Endothelial cell of umbilical vein (primary cell): ENCODE data around the gene CSMD2. TPM values are rescaled to one million over a fixed set of nuclear protein-coding genes. Genes with fewer than 3 reads are reported as not detected.

Experiments
- BruUV-seq: library from RNA; stranded (reverse); fragments of 400-500 nt; replicated peaks from 2 replicates; lab custom pipeline; 2021; lab: Mats Ljungman, UMichigan
- CTCF ChIA-PET: fragments of 300-600, 350-600 bp; sonication (Branson Sonifier 250); formaldehyde crosslinking; loops from one replicate; lab custom pipeline; 2021; ENCODE audit warnings: antibody characterized with exemption, inconsistent platforms; lab: Charles Lee
- POLR2A ChIA-PET: fragments of 300-600, 350-600 bp; sonication (Branson Sonifier 250); formaldehyde crosslinking; loops from one replicate; lab custom pipeline; 2021; ENCODE audit warnings: antibody characterized with exemption, inconsistent platforms; lab: Charles Lee
- DNase-seq: peaks from one replicate; pipeline ENCODE4 v3.0.0-alpha.2; 2011; ENCODE audit warnings: low read depth, low spot score
- FAIRE-seq: peaks from 2 replicates; lab custom pipeline; 2011; peaks lifted over from hg19 to GRCh38; lab: Jason Lieb, UNC
- H2AFZ ChIP-seq: 2 replicates; pipeline ENCODE4 v1.6.0; 2012; ENCODE audit warnings: low read depth, low read length, control low read depth, inconsistent platforms
- H3K27ac ChIP-seq: 2 replicates; pipeline ENCODE4 v1.5.1; 2011; ENCODE audit warnings: low read depth, mild to moderate bottlenecking, control low read depth, low read length, moderate library complexity; ENCODE audit not compliant: insufficient read depth
- H3K27me3 ChIP-seq, 2 experiments: 2 replicates each; pipeline versions ENCODE4 v1.6.0 to v1.6.1; 2011; ENCODE audit warnings: low read length in 2 of 2, mixed read lengths in 1 of 2; ENCODE audit not compliant: control insufficient read depth in 2 of 2, insufficient read depth in 2 of 2
- H3K36me3 ChIP-seq, 2 experiments: 2 replicates in 1 of 2; 3 replicates in 1 of 2; pipeline ENCODE4 v1.5.1; 2011; ENCODE audit warnings: low read length in 2 of 2, mild to moderate bottlenecking in 1 of 2, moderate library complexity in 1 of 2; ENCODE audit not compliant: control insufficient read depth in 2 of 2, insufficient read depth in 2 of 2; ENCODE audit errors: extremely low read depth in 1 of 2
- H3K4me1 ChIP-seq: 3 replicates; pipeline ENCODE4 v1.5.1; 2011; ENCODE audit warnings: mild to moderate bottlenecking, low read length; ENCODE audit not compliant: control insufficient read depth, insufficient read depth; ENCODE audit errors: extremely low read depth
- H3K4me2 ChIP-seq: 2 replicates; pipeline ENCODE4 v1.6.1; 2011; ENCODE audit warnings: low read length, control low read depth, mixed read lengths; ENCODE audit not compliant: insufficient read depth
- H3K4me3 ChIP-seq, 3 experiments: fragments of 200-600 bp in 1 of 3; sonication (generic), shearing (Covaris generic) in 1 of 3; replicated peaks in 1 of 3; 2 replicates each; pipeline ENCODE4 v1.5.1; 2011 to 2016; ENCODE audit warnings: control low read depth in 3 of 3, low read length in 3 of 3, mild to moderate bottlenecking in 2 of 3, inconsistent platforms in 1 of 3, low read depth in 1 of 3, moderate library complexity in 1 of 3; ENCODE audit not compliant: insufficient read depth in 1 of 3
- H3K79me2 ChIP-seq: 2 replicates; pipeline ENCODE4 v1.6.0; 2012; ENCODE audit warnings: low read length, inconsistent platforms; ENCODE audit not compliant: control insufficient read depth, insufficient read depth
- H3K9ac ChIP-seq: replicated peaks from 2 replicates; pipeline ENCODE3; 2011; ENCODE audit warnings: low read length, control low read depth; ENCODE audit not compliant: insufficient read depth; ENCODE audit errors: extremely low read depth
- H3K9me1 ChIP-seq: replicated peaks from 3 replicates; pipeline ENCODE4 v1.6.0; 2011; ENCODE audit warnings: mild to moderate bottlenecking, low read length; ENCODE audit not compliant: control insufficient read depth, insufficient read depth; ENCODE audit errors: extremely low read depth
- H3K9me3 ChIP-seq: replicated peaks from 2 replicates; pipeline ENCODE4 v1.5.1; 2012; ENCODE audit warnings: low read length, inconsistent platforms; ENCODE audit not compliant: control insufficient read depth, insufficient read depth
- H4K20me1 ChIP-seq: replicated peaks from 2 replicates; pipeline ENCODE3; 2011; ENCODE audit warnings: mild to moderate bottlenecking, low read length; ENCODE audit not compliant: control insufficient read depth, insufficient read depth; ENCODE audit errors: extremely low read depth
- CTCF ChIP-seq, 2 donors: IDR thresholded peaks; 1 replicate in 1 of 2; 2 replicates in 1 of 2; pipeline ENCODE4 v1.5.1; 2011; ENCODE audit warnings: low read length in 2 of 2, mild to moderate bottlenecking in 2 of 2, moderate library complexity in 2 of 2, control low read depth in 1 of 2, inconsistent platforms in 1 of 2, low read depth in 1 of 2; ENCODE audit not compliant: insufficient read depth in 1 of 2; ENCODE audit errors: extremely low read depth in 1 of 2
- EZH2 ChIP-seq: IDR thresholded peaks from 2 replicates; pipeline ENCODE4 v1.6.1; 2012; ENCODE audit warnings: borderline replicate concordance, low read depth, mild to moderate bottlenecking, moderate library complexity, low read length, inconsistent platforms; ENCODE audit not compliant: severe bottlenecking
- FOS ChIP-seq: IDR thresholded peaks from 2 replicates; pipeline ENCODE4 v1.6.1; 2011; ENCODE audit warnings: mild to moderate bottlenecking, low read length, moderate library complexity, borderline replicate concordance; ENCODE audit not compliant: insufficient read depth
- GATA2 ChIP-seq: IDR thresholded peaks from 2 replicates; pipeline ENCODE4 v1.7.0; 2011; ENCODE audit warnings: low read depth, mild to moderate bottlenecking, moderate library complexity, mixed read lengths, low read length; ENCODE audit not compliant: insufficient read length, insufficient read depth
- JUN ChIP-seq: IDR thresholded peaks from 2 replicates; pipeline ENCODE4 v1.6.1; 2011; ENCODE audit warnings: borderline replicate concordance, low read depth; ENCODE audit not compliant: insufficient read length, insufficient read depth
- MAX ChIP-seq: IDR thresholded peaks from 2 replicates; pipeline ENCODE4 v1.6.1; 2011; ENCODE audit not compliant: insufficient read depth, insufficient read length
- MYC ChIP-seq: IDR thresholded peaks from one replicate; pipeline ENCODE4 v1.6.1; 2011; ENCODE audit warnings: mild to moderate bottlenecking, low read depth, low read length
- POLR2A ChIP-seq: IDR thresholded peaks from 2 replicates; pipeline ENCODE4 v1.6.1; 2012; ENCODE audit warnings: low read depth, mild to moderate bottlenecking, control low read depth, low read length
- POLR2AphosphoS5 ChIP-seq: IDR thresholded peaks from 2 replicates; pipeline ENCODE4 v1.6.1; 2012; ENCODE audit warnings: low read depth, mild to moderate bottlenecking, control low read depth, low read length, moderate library complexity; ENCODE audit not compliant: insufficient read depth
- dilution Hi-C: fragments of 300-500 bp; cut with MboI; formaldehyde crosslinking; loops from one replicate; pipeline ENCODE4 v1.15.0; 2019; ENCODE audit warnings: low sequenced_read_pairs; ENCODE audit not compliant: extremely low pct_ligation_motif_present
- intact Hi-C: fragments of 100-400 bp; cut with micrococcal nuclease; formaldehyde crosslinking; loops from one replicate; pipeline ENCODE4 v1.10.0; 2022
- polyA plus RNA-seq, 4 experiments: library from polyadenylated mRNA; depleted of rRNA in 3 of 4; stranded (reverse) in 3 of 4; unstranded in 1 of 4; fragments of >200 nt; gene quantifications; 2 replicates each; pipeline versions ENCODE4 v1.2.1 to v1.2.3, GENCODE V29; 2011 to 2012; ENCODE audit warnings: missing spikeins in 1 of 4
- total RNA-seq: library from RNA; stranded (reverse); gene quantifications from 2 replicates; pipeline ENCODE4 v1.2.3, GENCODE V29; 2021

CSMD2 gene
- total and polyA plus RNA-seq, 2 donors (not counting 3 experiments of a cell fraction or from before 2014, with no cell fraction given) = under 0.01 TPM; not detected in 1

- H3K4me1 ChIP-seq = no peaks in the 10 kb centered on the region
- DNase-seq (no peak), FAIRE-seq (no peak)
- no peak overlapping the region for H3K9ac ChIP-seq
- H3K9me3 ChIP-seq = peaks cover 6% of the 10 kb centered on the region
- H3K9me1 ChIP-seq = no peaks in the 10 kb centered on the region
- ChIA-PET POLR2A (no interaction called here), CTCF (no interaction called here)
- dilution Hi-C loops (no loop called here), intact Hi-C loops (no loop called here)
- H3K4me3 ChIP-seq = no peak overlapping the region
- H3K27me3 ChIP-seq = no peaks in the 10 kb centered on the region
- H3K27ac ChIP-seq = no peak overlapping the region
- no peak overlapping the region for H3K4me2 ChIP-seq
- BruUV-seq = no TSS peak
- no peak overlapping the region for H2AFZ ChIP-seq
- no peaks in the 10 kb centered on the region for H3K79me2 ChIP-seq
- H4K20me1 ChIP-seq = no peaks in the 10 kb centered on the region
- no peak for TF ChIP-seq POLR2A
- TF ChIP-seq EZH2 = no peak
- TF ChIP-seq POLR2AphosphoS5 = no peak
- TF ChIP-seq MYC = no peak
- TF ChIP-seq FOS = no peak
- no peak for TF ChIP-seq GATA2
- TF ChIP-seq JUN = no peak
- TF ChIP-seq MAX = no peak
- no peak for TF ChIP-seq CTCF (IDR thresholded peaks at IDR 0.05; ENCODE audit: extremely low read depth in 1 of 2, insufficient read depth in 1 of 2, low read depth in 1 of 2, low read length in 2 of 2)
- no peaks in the 10 kb centered on the region for H3K36me3 ChIP-seq
These were observed 185.7 kb downstream of the CSMD2 start for GRCh38 chr1:33979341-33979740.
